TTC549 (cell line): ENCODE results near the gene COL4A2.

Experiments
- FAIRE-seq: peaks from 2 replicates; lab custom pipeline; 2012; peaks lifted over from hg19 to GRCh38; lab: Jason Lieb, UNC

COL4A2 gene

DNA sequence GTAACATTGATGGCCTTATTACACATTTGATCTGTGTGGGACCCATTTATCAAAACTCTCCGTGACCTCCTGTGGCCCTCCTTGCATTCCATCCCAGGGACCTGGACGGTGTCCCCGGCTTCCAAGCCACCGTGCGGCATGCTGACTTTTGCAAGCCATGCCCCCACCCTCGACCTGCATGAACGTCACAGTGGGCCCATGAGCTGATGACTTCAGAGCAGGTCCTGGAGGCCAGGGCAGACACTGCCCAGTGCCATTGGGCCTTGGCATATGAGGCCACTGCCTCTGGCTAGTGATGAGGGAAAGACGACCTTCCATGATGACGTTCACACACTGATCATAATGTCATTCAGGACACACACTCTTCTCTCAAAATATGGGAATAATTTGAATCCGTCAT lies 191.7 kb downstream of the COL4A2 start:
- no peak for FAIRE-seq

GRCh38 chr13:110499621-110500281 lies 192.7 kb downstream of the COL4A2 start:
- FAIRE-seq, result no peak

GRCh38 chr13:110500341-110500740 lies 193.3 kb downstream of the COL4A2 start:
- FAIRE-seq, result no peak

GRCh38 chr13:110501188-110501587 lies 194.1 kb downstream of the COL4A2 start:
- FAIRE-seq, result no peak

DNA sequence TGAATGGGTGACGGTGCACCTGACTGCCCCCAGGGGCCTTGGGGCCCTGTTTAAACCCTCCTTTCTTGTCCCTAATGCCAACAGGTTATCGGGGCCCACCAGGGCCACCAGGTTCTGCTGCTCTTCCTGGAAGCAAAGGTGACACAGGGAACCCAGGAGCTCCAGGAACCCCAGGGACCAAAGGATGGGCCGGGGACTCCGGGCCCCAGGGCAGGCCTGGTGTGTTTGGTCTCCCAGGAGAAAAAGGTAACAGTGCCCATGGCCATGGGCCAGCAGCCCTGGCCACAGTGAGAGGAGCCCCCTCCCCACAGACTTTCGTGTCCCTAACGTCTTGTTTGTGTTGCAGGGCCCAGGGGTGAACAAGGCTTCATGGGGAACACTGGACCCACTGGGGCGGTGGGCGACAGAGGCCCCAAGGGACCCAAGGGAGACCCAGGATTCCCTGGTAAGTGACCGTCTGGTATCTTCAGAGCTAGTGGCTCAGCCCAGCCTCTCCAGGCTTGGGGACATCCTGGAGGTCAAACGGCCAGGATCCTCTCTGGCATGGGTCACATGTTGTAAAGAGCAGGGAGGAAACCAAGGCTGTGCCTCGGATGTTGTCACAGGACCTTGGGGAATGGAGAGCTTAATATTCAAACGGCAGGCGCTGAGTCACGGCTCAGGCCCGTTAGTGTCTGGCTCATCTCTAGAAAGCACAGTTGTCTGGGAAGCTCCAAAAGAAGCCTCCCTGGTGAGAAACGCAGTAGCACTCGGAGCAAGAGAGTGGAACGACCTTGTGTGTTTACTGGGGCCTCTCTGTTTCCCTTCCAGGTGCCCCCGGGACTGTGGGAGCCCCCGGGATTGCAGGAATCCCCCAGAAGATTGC lies 196.2 kb downstream of the COL4A2 start:
- no peak for FAIRE-seq

GRCh38 chr13:110503979-110504499 lies 197.0 kb downstream of the COL4A2 start:
- FAIRE-seq, result no peak

DNA sequence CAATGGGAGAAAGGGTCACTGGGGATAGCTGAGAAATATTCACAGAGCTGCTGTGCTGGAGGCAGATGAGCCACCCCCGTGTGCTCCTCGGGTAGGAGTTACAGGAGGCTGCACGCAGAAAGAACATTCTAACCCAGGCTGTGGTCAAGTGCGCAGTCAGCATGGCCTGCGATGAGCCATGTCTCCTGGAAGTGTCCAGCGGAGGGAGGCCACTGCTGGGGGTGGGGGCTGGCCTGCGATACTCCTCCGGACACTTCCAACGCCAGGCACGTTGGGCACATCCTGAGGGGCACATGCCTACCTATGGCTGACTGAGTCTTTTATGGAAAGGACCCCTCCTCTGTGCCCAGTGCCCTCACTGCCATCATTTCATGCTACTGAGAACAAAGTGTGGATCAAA lies 198.5 kb downstream of the COL4A2 start:
- FAIRE-seq, result no peak

GRCh38 chr13:110506396-110506795 lies 199.3 kb downstream of the COL4A2 start:
- no peak for FAIRE-seq

GRCh38 chr13:110506859-110507566 lies 199.9 kb downstream of the COL4A2 start:
- no peak for FAIRE-seq

- FAIRE-seq, result no peak
Observed at GRCh38 chr13:110507678-110508381, 200.7 kb downstream of the COL4A2 start.

DNA sequence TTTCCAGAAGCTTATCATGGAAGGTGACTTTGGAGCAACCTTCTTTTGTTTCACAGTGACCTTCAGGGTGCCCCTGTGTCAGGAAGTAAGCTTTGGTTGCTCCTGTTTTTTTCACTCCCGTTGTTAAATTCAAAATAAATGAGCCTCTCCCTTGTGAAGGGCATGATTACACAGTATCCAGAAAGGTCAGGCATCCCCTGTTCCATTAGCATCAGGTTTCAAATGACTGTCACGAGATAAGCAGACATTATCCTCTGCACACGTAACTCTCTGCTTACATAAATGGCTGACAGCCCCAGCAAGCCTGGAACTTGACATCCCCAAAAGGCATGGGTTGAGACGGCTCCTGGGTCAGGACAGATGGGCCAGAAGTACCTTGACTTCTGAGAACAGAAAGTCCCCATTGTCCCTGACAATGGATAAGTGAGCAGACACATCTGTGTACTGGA lies 202.4 kb downstream of the COL4A2 start:
- no peak for FAIRE-seq

DNA sequence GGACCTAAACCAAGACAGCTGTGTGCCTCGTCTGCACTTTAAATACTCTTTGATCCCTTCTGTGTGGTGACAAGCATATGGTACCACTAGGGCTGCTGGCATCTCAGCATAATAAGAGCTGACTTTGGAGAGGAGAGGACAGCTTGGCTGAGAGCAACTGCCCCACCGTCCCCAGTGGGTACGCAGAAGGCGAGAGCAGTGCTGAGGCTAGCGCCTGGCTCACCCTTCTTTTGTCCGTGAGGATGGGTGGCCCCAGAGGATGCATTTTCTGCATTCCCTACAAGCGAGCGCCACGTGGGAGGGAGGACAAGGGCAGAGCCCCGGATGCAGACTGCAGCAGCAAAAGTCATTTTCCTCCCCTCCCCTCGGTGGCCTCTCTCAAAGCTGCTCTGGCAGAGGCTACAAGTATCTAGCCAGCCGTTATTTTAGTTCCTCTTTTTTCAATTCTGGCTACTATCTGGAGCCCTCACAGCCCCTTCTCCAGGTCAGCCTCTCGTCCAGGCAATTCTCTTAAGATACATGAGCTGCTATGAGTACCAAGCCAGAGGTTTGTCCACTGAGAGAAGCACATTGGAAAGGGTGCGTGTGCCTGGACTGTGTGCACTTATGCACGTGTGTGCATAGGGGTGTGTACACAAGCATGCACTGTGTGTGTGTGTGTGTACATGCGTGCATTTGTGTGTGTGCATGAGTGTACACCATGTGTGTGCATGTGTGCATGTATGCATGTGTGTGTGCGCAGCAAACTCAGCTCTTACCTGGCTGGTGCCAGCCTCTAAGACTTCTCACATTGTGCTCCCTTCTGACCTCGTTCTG lies 203.1 kb downstream of the COL4A2 start:
- FAIRE-seq, result no peak

- no peak for FAIRE-seq
Observed at GRCh38 chr13:110511509-110512181, 204.6 kb downstream of the COL4A2 start.

DNA sequence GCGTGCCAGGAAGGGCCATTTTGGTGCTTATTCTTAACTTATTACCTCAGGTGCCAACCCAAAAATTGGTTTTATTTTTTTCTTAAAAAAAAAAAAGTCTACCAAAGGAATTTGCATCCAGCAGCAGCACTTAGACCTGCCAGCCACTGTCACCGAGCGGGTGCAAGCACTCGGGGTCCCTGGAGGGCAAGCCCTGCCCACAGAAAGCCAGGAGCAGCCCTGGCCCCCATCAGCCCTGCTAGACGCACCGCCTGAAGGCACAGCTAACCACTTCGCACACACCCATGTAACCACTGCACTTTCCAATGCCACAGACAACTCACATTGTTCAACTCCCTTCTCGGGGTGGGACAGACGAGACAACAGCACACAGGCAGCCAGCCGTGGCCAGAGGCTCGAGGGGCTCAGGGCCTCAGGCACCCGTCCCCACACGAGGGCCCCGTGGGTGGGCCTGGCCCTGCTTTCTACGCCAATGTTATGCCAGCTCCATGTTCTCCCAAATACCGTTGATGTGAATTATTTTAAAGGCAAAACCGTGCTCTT lies 205.2 kb downstream of the COL4A2 start:
- no peak for FAIRE-seq

- no peak for FAIRE-seq
Observed at GRCh38 chr13:110516500-110516899, 209.4 kb downstream of the COL4A2 start.

DNA sequence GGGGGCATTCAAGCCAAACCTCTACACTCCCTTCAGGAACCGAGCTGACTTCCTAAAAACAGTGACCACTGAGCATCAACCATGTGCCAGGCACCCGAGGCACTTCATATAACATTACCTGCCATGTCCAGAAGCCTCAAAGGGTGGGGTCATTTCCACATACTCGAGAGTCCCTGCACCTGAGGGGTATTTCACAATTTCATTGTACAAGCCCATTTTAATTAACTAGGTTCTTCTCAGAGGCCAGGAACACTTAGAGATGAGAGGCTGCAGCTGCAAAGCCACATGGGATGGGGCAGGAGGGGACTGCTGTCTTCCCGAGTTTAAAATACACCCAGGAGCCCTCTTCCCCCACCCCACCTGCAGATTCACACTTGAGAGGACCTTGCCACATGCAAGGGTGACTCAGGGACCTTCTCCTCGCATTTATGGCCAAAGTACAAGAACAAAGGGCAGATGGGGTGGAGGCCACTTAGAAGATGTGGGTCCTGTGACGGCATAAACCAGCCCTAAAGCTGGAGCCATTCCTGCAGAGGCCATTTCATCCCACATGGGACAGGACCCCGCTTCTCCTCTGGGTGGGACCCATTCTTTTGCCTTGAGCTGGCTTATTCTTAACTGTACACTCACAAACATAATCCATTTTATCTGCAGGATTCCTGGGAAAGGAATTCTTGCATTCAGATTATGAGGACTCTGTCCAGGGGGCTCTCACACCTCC lies 210.6 kb downstream of the COL4A2 start:
- FAIRE-seq, result no peak

DNA sequence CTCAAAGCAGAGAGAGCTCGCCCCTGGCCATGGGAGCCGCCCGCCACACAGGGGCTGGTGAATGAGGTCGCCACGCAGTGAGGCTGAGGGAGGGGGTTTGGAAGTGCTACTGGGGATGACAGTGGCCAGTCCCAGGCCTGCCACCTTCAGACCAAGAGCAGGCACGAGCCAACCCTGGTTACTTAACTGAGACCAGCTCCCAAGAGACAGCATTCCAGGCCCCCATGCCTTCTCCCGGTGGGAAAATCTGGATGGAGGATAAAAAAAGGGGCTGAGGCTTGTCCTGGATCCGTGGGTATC lies 211.1 kb downstream of the COL4A2 start:
- no peak for FAIRE-seq

GRCh38 chr13:110518571-110518970 lies 211.5 kb downstream of the COL4A2 start:
- no peak for FAIRE-seq

- FAIRE-seq, result no peak
Observed at GRCh38 chr13:110519046-110519445, 212.0 kb downstream of the COL4A2 start.

DNA sequence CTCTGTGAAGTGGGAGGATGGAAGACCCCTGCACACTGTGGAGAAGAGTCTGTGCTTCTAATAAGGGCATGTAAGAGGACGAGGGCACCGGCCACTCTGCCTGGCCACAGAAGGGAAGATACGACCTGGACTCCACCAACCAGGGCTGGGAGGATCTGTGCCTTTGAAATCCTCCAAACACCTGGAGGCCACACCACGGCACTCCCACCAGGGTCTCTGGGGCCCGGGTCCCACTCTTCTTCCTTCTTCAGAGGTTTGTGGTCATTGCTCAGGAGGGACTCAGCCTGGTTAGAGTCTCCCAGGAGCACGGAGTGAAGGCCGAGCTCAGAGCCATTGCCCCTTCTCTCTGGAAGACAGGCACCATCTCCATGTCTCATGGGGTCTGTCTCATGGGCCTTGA lies 212.4 kb downstream of the COL4A2 start:
- no peak for FAIRE-seq
